ENCODE measurements around the gene AMER3.

- TF ChIP-seq CTCF (conservative IDR thresholded peaks at IDR 0.05; ENCODE audit: low read length) (no peak), EZH2phosphoT487 (IDR thresholded peaks at IDR 0.05; ENCODE audit: borderline replicate concordance) (no peak)
These were observed 17.7 kb upstream of the AMER3 start for GRCh38 chr2:130737592-130737991.

Measured in Loucy (cell line).